Adrenal gland (tissue), 5 donors: ENCODE data around the gene CENPM.

Source experiments
- POLR2A ChIP-seq, 2 donors: fragments of 450-650 bp; IDR thresholded peaks; one replicate each; pipeline ENCODE4 v1.6.1; 2017; ENCODE audit warnings: antibody characterized with exemption in 2 of 2, mild to moderate bottlenecking in 2 of 2, moderate library complexity in 1 of 2
- TF ChIP-seq, protein P1 (sequence below), 6 experiments: fragments of 450-650 bp in 4 of 6; fragments of 200-600 bp in 2 of 6; sonication (generic) in 1 of 6; IDR thresholded peaks; 1 replicate in 5 of 6; 2 replicates in 1 of 6; pipeline versions ENCODE4 v1.5.1 to v1.8.0; 2016 to 2021; ENCODE audit warnings: antibody characterized with exemption in 6 of 6, mild to moderate bottlenecking in 2 of 6, moderate library complexity in 1 of 6
- donor health status: DM: no; HTN: no; CAD: no.

DNA sequence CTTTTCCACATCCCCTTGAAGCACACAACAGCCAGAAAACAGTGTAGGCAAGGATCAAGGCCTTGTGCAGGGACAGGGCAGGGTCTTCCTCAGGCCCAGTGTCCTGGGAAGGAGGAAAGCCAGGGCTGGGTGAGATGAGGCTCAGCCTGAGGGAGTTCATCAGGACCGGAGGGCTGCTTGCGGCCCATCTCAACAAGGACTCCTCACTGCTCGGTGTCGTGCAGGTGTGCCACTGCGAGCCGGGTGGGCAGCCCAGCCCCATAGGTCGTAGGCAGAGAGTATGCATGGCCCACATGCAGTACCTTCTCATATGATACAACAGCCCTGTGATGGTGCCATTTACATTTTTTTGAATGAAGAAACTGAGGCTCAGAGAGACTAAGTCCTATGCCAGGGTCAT is 44.9 kb downstream of the CENPM start:
- TF ChIP-seq, protein P1, sequence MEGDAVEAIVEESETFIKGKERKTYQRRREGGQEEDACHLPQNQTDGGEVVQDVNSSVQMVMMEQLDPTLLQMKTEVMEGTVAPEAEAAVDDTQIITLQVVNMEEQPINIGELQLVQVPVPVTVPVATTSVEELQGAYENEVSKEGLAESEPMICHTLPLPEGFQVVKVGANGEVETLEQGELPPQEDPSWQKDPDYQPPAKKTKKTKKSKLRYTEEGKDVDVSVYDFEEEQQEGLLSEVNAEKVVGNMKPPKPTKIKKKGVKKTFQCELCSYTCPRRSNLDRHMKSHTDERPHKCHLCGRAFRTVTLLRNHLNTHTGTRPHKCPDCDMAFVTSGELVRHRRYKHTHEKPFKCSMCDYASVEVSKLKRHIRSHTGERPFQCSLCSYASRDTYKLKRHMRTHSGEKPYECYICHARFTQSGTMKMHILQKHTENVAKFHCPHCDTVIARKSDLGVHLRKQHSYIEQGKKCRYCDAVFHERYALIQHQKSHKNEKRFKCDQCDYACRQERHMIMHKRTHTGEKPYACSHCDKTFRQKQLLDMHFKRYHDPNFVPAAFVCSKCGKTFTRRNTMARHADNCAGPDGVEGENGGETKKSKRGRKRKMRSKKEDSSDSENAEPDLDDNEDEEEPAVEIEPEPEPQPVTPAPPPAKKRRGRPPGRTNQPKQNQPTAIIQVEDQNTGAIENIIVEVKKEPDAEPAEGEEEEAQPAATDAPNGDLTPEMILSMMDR (IDR thresholded peaks at IDR 0.05) = no peak
- TF ChIP-seq POLR2A (IDR thresholded peaks at IDR 0.05) = no peak
